Activated CD4-positive, alpha-beta T cell treated with anti-CD3 and anti-CD28 coated beads, Interleukin-2, amount 50 U/mL, for 4 hours (primary cell): Measurements from ENCODE around the gene C10orf90.

Experiments used
- DNase-seq, 2 experiments: peaks; one replicate each; pipeline ENCODE4 v3.0.0-alpha.2; 2020

Gene C10orf90, protein sequence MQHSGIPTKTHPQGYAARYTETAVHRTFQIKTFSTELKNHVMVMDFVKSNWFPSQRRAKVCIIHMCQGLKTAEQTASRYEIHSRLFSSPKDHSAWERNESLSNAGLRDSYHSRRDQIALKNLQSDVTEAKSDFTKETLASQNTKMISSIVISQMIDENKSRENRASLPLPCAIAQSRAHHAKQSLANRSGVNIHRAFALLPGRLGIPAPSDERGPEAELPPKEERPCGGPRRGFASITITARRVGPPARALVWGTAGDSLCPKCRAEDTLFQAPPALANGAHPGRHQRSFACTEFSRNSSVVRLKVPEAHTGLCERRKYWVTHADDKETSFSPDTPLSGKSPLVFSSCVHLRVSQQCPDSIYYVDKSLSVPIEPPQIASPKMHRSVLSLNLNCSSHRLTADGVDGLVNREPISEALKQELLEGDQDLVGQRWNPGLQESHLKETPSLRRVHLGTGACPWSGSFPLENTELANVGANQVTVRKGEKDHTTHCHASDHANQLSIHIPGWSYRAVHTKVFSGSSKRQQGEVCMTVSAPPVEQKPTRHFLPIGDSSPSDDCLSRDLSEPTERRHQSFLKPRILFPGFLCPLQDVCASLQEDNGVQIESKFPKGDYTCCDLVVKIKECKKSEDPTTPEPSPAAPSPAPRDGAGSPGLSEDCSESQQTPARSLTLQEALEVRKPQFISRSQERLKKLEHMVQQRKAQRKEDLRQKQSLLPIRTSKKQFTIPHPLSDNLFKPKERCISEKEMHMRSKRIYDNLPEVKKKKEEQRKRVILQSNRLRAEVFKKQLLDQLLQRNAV

DNA sequence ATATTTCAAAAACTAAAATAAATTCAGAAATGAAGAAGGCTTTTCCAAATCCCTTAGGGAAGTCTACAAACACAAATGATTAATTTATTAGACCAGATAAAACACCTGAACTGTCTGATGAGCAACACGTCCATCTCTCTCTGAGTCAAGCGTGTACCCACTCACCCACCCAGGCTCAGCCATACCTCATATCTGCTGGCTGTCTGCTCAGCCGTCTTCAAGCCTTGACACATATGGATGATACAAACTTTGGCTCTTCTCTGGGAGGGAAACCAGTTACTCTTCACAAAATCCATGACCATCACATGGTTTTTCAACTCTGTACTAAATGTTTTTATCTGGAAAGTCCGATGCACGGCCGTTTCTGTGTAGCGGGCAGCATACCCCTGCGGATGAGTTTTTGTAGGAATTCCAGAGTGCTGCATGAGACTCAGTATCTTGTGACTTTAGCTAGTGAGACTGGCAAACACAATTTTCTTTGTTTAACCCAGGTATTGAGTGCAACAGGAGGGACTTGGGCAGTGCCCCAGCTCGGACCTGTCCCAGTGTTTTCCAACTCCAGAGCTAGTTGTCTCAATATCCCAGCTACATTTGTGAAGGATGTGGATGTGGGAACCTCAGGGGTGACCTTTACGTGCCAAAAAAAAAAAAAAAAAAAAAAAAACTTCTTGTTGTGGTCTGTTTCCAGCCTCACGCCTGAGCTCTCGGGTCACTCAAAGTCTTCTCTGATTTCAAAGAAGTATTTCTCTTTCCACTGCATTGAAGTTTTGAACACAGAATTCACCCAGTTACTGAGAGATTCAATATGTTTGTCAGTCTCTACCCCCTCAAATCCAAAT is at the start of gene C10orf90:
Gene C10orf90, minus strand, starts transcription at position 638 of the 839 bp plus-strand sequence. Its CDS starts 213 bp downstream, at position 425.
- no peak for DNase-seq

DNA sequence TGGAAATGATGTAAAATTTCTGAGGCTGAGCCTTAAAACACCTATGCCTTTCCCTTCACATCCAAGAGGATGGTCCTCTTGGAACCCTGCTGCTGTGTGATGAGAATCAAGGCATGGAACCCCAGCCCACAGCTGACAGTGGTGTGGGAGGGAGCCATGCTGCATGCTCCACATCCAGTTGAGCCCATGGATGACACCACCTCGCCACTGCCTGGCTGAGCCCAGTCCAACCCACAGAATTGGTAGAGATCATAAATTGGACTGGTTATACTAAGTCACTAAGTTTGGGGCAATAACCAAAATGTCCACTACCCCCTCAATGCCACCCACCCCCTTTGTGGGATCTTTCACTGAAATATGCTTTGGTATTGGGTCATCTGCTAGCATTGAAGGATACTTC is 45.9 kb upstream of the C10orf90 start:
- DNase-seq: no peak

DNA sequence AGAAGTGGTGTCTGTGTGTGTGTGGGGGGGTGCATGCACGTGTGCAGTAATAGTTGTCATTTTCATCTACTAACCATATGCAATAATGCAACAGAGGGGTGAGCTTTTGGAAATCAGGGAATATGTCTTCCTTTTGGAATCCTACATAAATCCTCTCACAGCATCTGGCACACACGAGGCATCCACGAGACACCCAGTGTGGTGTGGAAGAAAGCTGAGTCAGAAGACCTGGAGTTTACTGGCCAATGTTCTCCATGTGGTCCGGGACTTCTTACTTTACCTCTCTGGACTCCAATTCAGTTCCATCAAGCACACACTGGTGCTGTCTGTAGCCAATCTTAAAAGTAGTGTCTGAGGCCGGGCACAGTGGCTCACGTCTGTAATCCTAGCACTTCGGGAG is 43.1 kb upstream of the C10orf90 start:
- DNase-seq: no peak

DNA sequence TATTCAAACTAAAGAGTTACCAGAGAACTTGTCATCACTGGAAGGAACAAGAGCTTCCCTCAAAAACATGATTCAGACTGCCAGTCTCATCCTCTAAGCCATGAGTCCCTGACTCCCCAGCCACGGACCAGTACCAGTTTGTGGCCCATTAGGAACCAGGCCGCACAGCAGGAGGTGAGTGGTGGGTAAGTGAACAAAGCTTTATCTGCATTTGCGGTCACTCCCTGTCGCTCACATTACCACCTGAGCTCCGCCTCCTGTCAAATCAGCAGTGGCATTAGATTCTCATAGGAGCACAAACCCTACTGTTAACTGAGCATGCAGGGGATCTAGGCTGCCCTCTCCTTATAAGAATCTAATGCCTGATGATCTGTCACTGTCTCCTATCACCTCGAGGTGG is 42.2 kb upstream of the C10orf90 start:
- DNase-seq: no peak

DNA sequence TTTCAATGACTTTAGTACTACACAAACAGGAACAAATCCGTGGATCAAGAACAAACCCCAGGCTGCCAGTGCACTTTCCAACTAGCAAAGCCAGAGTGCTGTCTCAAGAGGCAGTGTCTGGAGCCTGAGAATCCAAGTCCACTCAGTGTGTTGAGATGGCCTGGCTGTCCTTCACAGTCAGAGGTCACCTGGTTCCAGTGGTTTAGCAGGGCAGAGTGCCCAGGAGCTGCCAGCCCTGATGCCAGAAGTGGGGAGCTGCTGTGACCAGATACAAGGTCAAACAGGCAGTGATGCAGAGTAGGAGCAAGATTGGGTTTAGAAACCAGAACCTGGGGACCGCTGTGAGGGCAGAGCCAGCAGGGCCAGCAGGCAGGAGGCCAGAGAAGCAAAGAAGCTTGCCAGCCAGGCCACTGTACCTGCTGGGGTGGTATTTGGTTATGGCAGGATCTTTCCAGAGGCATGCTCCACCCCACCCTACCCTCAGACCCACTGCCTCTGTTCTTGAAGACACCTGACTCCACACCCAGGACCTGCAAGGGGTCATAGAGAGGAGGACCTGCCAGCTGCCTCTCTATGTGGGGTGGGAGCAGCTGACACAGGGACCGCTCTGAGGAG is 35.6 kb upstream of the C10orf90 start:
- DNase-seq: no peak

DNA sequence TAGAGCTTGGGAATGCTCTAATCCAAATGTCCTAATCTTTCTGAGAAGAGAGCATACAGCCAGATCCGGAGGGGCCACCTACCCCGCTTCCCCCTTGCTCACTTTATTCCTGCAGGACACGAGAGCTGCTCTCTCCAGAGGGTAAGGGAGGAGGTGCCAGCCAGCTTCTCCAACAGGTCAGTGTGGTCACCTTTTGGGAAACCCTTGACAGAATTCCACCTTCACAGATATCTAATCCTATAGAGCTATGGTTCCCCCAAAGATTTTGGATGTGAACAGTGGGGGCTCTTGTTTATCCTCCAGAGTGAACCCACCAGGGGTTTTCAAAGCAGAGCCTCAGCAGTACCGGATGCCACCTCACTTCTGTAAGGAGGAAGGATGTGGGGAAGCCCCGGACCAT is 34.6 kb upstream of the C10orf90 start:
- no peak for DNase-seq

DNA sequence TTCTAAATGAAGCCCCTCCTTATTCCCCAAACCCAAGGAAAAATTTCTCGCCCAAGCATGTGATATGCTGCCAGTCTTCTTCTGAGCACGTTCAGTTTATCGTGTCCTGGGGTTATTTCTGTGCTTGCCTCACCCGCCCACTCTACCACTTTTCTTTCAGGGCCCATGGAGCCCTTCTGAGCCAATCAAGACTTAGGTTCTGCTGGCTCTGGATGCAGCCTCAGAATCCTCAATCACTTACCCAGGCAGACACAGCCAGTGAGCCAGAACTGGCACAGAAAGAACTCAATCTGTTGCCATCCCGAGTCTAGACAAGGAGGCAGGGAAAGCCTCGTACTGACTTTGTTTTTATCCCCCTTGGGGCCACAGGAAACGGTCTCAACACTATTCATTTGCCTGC is 34.2 kb upstream of the C10orf90 start:
- DNase-seq: no peak

DNA sequence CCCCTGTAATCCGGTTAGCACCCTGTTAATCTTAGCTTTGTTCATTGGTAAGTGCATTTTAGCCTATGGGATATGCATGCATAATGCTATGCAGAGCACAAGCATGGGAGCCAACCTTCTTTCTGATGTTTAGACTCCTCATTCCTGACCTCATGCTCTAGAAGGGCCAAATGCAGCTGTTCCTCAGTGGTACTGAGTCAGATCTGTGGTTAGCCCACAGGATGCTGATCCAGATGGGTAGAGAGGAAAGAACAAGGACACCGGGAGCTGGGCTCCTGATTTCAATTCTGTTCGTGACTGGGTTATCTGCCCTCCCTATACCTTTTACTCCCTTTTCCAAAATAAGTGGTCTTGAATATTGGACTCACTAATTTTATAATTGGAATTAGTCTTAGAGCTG is 31.7 kb upstream of the C10orf90 start:
- no peak for DNase-seq

DNA sequence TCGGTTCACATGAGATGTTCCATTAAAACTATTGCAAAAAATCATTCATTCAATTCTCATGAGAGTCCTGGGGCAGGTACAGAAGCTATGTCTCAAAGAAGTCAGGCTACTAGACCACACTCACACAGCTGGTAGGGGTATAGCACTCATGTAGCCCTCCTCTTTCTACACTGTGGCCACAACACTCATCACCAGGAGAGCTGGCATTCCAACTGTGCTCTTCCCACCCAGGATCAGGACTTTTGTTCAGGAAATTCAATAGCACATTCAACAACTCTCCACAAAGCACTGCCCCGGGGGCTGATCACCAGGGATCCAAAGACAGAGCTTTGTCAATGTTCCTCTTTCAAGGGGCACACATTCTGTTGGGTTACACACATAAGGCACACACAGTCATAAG is 31.0 kb upstream of the C10orf90 start:
- no peak for DNase-seq

DNA sequence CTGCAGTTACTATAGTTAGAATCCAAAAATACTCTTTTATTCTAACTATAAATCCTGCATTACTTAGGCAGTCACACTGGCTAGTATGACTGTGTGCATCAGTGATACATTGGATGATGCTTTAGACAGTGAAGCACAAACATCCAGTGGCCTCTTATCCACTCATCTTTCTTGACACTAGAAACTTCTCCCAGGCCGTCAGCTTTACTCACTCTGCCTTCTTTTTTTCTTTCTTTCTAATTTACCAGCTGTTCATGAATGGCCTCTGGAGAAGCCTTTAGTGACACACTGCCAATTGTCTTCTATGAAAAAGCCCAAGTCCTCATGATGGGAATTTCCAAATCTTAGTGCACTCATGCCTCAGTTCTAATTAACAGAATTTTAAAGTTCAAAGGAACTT is 26.2 kb upstream of the C10orf90 start:
- DNase-seq: no peak

DNA sequence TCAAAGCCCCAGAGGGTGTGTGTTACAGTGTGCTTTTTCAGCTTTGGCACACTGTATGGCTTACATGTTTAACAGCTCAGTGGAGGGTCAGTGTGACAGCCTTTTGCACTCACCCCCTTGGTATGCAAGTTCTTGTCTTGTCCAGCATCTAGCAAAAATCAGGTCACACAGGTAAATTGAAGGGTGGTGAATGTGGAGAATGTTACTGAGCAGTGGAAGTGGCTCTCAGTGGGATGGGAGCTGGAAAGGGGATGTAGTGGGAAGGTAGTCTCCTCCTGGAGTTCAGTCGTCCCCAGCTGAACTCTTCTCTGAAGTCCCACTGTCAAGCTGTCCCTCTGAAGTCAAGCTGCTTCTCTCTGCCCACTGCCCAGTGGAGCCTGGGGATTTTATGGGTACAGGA is 21.0 kb upstream of the C10orf90 start:
- no peak for DNase-seq

DNA sequence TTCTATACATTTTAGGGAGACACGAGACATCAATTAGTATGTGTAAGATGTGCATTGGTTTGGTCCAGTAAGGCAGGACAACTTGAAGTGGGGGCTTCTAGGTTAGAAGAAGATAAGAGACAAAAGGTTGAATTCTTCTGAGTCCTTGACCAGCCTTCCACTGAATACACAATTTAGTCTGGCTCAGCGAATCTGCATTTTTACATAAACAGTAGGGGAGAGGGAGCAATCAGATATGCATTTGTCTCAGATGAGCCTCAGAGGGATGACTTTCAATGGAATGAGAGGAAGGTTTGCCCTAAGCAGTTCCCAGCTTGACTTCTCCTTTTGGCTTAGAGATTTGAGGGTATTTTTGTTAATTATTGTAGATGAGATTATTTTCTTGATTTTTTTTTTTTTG is 20.0 kb upstream of the C10orf90 start:
- DNase-seq: no peak

DNA sequence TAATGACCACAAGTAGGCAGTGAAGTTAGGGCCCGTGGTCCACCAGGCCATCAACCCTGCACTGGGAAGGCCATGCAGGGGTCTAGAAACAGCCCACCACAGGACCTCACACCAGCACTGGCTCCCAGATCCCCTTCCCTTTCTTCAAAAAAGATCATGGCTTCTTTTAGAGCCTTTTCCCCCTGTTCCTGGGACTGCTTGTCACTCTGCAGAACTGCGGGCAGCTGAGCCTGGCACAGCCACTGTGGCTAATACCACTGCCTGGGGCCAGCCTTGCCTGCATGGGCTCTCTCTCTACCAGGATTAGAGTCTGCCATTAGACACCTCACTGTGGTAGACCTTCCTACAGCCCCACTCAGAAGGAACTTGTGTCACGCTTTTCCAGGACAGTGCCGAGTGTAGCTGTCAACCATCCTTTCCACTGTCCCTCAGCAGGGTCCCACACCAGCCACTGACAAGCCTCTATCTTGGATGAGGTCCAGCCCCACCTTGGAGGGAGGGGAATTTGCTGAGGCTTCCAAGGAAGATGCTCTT is 19.0 kb upstream of the C10orf90 start:
- DNase-seq: no peak

DNA sequence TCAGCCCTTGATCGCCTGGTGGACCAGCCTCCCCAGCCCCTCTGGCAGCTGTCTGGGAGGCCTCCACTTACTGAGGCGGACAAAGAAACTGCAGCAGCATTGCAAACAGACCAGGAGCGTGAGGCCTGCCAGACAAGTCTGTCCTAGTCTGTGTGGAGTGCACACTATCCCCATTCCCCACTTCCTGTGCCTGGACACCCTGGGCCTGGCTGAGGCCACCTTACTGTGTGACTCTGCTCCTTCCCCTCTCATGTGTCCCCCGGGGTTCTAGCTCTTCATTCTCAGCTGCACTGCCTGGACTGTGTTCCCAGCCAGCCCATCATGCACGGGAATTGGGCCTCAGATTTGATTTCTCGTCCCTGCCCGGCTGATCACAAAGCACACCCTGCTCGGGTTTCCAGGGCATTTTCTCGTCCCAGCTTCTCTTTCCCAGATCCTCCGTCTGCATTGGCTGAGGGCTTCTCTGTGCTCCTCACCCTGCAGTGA is 16.7 kb upstream of the C10orf90 start:
- no peak for DNase-seq

DNA sequence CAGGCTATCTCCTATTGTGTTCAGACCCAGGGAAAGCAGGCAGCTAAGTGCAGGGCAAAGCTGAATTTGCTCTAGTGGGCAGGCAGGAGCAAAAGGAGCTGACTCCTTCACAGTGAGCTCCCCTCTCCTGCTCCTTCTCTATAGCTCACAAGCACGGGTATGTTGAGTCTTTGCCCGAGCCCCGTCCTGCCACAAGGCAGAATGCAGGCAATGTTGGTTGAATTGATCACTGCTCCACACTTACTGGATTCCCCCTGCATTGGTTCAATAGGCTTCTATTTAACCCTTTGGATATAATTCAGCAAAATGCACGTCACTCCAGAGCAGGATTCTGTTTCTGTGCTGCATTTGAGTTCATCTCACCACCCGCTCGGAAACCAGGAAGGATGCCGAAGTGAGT is 16.2 kb upstream of the C10orf90 start:
- no peak for DNase-seq

DNA sequence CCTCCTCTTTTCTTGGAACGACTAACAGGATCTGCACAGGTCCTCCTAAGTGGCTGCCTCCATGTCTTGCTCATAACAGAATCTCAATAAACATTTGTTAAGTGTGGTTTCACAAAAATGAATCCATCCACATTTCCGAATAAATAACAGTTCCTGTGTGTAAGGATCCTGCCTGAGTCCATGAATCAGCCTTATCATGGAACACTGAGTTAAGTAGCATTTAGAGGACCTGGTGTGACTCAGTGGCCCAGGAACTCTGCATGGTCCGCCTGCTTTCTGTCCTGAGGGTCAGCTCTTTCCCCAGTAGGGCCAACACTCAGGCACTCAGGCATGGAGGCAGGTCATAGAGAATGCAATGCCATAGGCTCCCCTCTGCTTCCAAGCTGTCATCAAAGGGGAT is 15.8 kb upstream of the C10orf90 start:
- no peak for DNase-seq

DNA sequence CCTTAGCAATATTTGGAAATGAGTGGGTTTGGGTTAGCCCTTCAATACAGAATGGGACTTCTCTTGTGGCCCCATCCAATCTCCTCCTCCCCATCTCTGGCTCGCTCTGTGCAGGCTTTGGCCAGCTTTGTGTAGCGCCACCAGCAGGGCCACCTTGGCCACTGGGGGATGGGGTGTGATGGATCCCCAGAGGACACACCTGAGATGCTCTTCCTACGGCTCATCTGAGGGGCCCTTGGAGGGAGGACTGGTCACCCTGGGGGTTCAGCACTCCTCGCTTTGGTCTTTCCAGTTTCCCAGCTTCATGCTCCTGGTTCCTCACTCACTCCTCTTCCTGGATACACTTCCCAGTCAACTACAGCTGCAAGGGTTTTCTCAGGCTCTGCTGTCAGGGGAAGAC is 15.3 kb upstream of the C10orf90 start:
- no peak for DNase-seq

DNA sequence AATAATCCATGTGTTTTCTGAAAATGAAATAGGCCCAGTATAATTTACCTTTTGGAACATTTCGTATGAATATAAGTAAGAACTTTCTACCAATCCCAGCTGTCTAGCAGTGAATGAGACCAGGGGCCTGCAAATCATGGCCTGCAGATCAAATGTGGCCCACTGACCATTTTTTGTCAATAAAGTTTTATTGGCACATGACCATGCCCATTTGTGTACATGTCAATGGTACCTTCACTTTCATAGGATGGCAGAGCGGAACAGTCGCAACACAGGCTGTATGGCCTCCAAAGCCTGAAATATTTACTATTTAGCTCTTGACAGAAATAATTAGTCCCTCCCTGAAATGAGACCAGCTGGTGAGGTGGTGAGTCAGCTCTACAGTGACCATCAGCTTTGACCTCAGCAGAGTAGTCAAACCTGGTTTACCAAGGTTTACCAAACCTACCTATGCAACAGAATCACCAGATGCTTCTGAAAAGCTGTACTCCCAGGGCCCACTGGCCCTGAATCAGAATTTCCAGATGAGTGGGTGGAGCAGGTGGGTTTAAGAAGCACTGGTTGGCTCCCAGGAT is 13.8 kb upstream of the C10orf90 start:
- DNase-seq: no peak

DNA sequence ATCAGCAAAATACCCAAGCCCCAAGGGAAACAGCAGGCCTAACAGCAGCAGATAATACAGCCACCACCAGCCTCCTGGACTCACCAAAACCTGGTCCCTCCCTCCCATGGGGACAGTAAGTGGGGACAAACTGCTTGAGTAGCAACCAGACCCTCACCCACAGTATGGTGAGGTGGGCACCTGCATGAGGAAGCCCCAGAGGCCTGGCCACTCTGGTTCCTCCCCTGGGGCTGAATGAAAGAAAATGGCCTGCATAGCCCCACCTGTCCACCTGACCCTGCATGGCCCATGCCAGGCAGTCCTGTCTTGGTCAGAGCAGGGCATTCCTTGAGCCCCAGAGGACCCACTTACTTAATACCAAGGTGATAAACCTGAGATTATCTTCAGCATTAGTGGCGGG is 13.0 kb upstream of the C10orf90 start:
- DNase-seq: no peak

DNA sequence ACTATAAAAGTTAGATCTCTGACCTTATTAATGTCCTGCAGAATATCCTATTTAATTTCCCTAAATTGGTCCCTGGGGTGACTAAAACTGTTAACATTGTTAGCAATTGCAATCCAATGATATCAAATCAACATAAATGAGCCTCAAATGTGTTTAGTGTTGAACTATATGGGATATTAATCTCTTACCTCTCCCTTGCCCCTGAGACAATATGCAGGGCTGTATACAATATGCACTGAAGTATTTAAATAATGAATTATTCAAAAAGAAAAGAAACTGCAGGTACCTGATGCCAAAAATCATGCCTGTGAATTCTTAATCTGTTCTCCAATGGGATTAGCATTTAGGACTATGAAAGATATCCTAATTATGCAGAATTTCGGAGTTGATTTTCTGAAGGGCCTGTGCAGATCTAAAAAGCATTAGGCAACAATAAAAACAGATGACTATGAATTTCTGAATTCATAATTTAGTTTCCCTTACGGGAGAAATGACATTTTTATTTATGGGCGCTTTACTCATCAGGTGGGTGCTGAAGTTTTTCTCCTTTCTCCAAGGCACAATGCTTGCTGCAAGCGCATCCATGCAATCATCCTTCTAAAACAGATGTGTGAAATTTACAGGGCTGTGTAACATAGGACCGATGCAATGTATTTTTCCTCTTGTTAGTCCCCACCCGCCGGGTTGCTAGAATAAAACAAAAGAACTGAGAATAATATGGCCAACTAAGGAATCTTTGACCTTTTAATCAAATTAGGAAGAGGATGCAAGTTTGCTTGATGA is 5.4 kb upstream of the C10orf90 start:
- no peak for DNase-seq
